CD4-positive, alpha-beta T cell (primary cell): ENCODE measurements around the gene DENND1A. TPM values are rescaled to one million over a fixed set of nuclear protein-coding genes. Genes with fewer than 3 reads are reported as not detected.

Experiments
- ATAC-seq: fragments of 200-7000 bp; cut with Tn5 transposase; one replicate; pipeline ENCODE4 v1.10.0; 2022; ENCODE audit warnings: mild to moderate bottlenecking; ENCODE audit not compliant: poor library complexity
- CTCF ChIA-PET: fragments of 350-600 bp; sonication (Branson Sonifier 250); formaldehyde crosslinking; loops from one replicate; lab custom pipeline; 2021; ENCODE audit warnings: antibody characterized with exemption, inconsistent platforms; lab: Charles Lee
- POLR2A ChIA-PET: fragments of 350-600 bp; sonication (Branson Sonifier 250); formaldehyde crosslinking; loops from one replicate; lab custom pipeline; 2021; ENCODE audit warnings: antibody characterized with exemption, inconsistent platforms; lab: Charles Lee
- DNase-seq, 14 experiments: peaks; one replicate each; pipeline ENCODE4 v3.0.0-alpha.2; 2013 to 2020; ENCODE audit warnings: mixed read lengths in 2 of 14
- H3K27ac ChIP-seq, 2 donors: one replicate each; pipeline versions ENCODE4 v1.5.1 to v1.7.0; 2013; ENCODE audit warnings: low read length in 2 of 2, low read depth in 1 of 2, mild to moderate bottlenecking in 1 of 2
- H3K27me3 ChIP-seq, 2 experiments: 1 replicate in 1 of 2; 2 replicates in 1 of 2; pipeline versions ENCODE4 v1.6.1 to v1.7.0; 2013; ENCODE audit warnings: low read length in 2 of 2, control low read depth in 1 of 2, mild to moderate bottlenecking in 1 of 2, moderate library complexity in 1 of 2; ENCODE audit not compliant: insufficient read depth in 2 of 2, control insufficient read depth in 1 of 2
- H3K36me3 ChIP-seq: one replicate; pipeline ENCODE4 v1.6.1; 2013; ENCODE audit warnings: low read length, control low read depth; ENCODE audit not compliant: insufficient read depth
- H3K4me1 ChIP-seq: one replicate; pipeline ENCODE4 v1.6.1; 2013; ENCODE audit warnings: low read length, control low read depth; ENCODE audit not compliant: insufficient read depth
- H3K4me3 ChIP-seq: one replicate; pipeline ENCODE4 v1.5.1; 2013; ENCODE audit warnings: mild to moderate bottlenecking, low read length, moderate library complexity
- H3K9me3 ChIP-seq, 2 experiments: 1 replicate in 1 of 2; 2 replicates in 1 of 2; pipeline versions ENCODE4 v1.6.1 to v1.7.0; 2013; ENCODE audit warnings: low read length in 2 of 2, mild to moderate bottlenecking in 2 of 2, control low read depth in 1 of 2, moderate library complexity in 1 of 2; ENCODE audit not compliant: control insufficient read depth in 1 of 2, insufficient read depth in 1 of 2
- H3K27ac Mint-ChIP-seq: one replicate; pipeline ENCODE4 v1.8.0; 2020; ENCODE audit warnings: mixed read lengths
- H3K27me3 Mint-ChIP-seq: one replicate; pipeline ENCODE4 v1.8.0; 2021; ENCODE audit warnings: mixed read lengths
- H3K36me3 Mint-ChIP-seq: one replicate; pipeline ENCODE4 v1.8.0; 2021; ENCODE audit warnings: low read depth, mixed read lengths
- H3K4me1 Mint-ChIP-seq: one replicate; pipeline ENCODE4 v1.8.0; 2021; ENCODE audit warnings: low read depth, mixed read lengths
- H3K4me3 Mint-ChIP-seq: one replicate; pipeline ENCODE4 v1.8.0; 2020; ENCODE audit warnings: mild to moderate bottlenecking, mixed read lengths
- H3K9me3 Mint-ChIP-seq: one replicate; pipeline ENCODE4 v1.8.0; 2020; ENCODE audit warnings: mixed read lengths
- CTCF ChIP-seq: fragments of 200-600 bp; IDR thresholded peaks from one replicate; pipeline ENCODE4 v1.8.0; 2022; ENCODE audit warnings: antibody characterized with exemption, mild to moderate bottlenecking
- intact Hi-C, 2 experiments: fragments of 100-400 bp; cut with DNase I in 1 of 2; cut with micrococcal nuclease in 1 of 2; formaldehyde crosslinking; loops; one replicate each; pipeline versions ENCODE4 v1.15.1 to v1.9.0; 2023 to 2025; cut with DNase I, micrococcal nuclease
- total RNA-seq, 174 experiments: library from RNA in 2 of 174; stranded (reverse) in 2 of 174; gene quantifications; one replicate each; pipeline ENCODE4 v1.2.3 and lab custom pipeline; 2021 to 2026

Gene DENND1A
- total RNA-seq, 2 experiments from 2014 or later = 20.0 to 20.6 TPM

- no peaks in the 10 kb centered on the region for H3K4me1 Mint-ChIP-seq
- Histone ChIP-seq H3K36me3 (no peaks in the 10 kb centered on the region), H3K4me1 (no peaks in the 10 kb centered on the region), H3K4me3 (no peak overlapping the region), H3K27me3 (no peaks in the 10 kb centered on the region), H3K9me3 (no peaks in the 10 kb centered on the region), H3K27ac (no peak overlapping the region)
- ChIA-PET CTCF (no interaction called here), POLR2A (no interaction called here)
- ATAC-seq (no peak), DNase-seq (no peak)
- H3K9me3 Mint-ChIP-seq = no peaks in the 10 kb centered on the region
- TF ChIP-seq CTCF = no peak
- no peak overlapping the region for H3K4me3 Mint-ChIP-seq
- H3K36me3 Mint-ChIP-seq = peaks cover 5% of the 10 kb centered on the region
- no peaks in the 10 kb centered on the region for H3K27me3 Mint-ChIP-seq
- H3K27ac Mint-ChIP-seq = no peak overlapping the region
- intact Hi-C loops = no loop called here
Measured at GRCh38 chr9:123513554-123513953, 416.4 kb downstream of the DENND1A start.

GRCh38 chr9:123511326-123512277, 418.3 kb downstream of the DENND1A start:
- ATAC-seq (no peak), DNase-seq (no peak)
- Mint-ChIP-seq H3K4me3 (no peak overlapping the region), H3K36me3 (peaks cover 5% of the 10 kb centered on the region), H3K27me3 (no peaks in the 10 kb centered on the region), H3K27ac (no peak overlapping the region), H3K9me3 (no peaks in the 10 kb centered on the region), H3K4me1 (no peaks in the 10 kb centered on the region)
- Histone ChIP-seq H3K4me3 (no peak overlapping the region), H3K36me3 (no peaks in the 10 kb centered on the region), H3K4me1 (no peaks in the 10 kb centered on the region), H3K27me3 (no peaks in the 10 kb centered on the region), H3K9me3 (no peaks in the 10 kb centered on the region), H3K27ac (no peak overlapping the region)
- POLR2A ChIA-PET = no interaction called here
- CTCF ChIA-PET = no interaction called here
- no peak for TF ChIP-seq CTCF
- intact Hi-C loops = no loop called here

GRCh38 chr9:123509646-123510045, 420.3 kb downstream of the DENND1A start:
- no peaks in the 10 kb centered on the region for H3K27me3 Mint-ChIP-seq
- no peak overlapping the region for H3K27ac Mint-ChIP-seq
- CTCF ChIA-PET = no interaction called here
- no peak overlapping the region for H3K4me3 ChIP-seq
- H3K4me1 ChIP-seq = no peaks in the 10 kb centered on the region
- H3K4me1 Mint-ChIP-seq = no peaks in the 10 kb centered on the region
- TF ChIP-seq CTCF = no peak
- intact Hi-C loops = no loop called here
- peaks cover 5% of the 10 kb centered on the region for H3K36me3 Mint-ChIP-seq
- no peak overlapping the region for H3K27ac ChIP-seq
- H3K9me3 ChIP-seq = no peaks in the 10 kb centered on the region
- DNase-seq (no peak), ATAC-seq (no peak)
- H3K9me3 Mint-ChIP-seq = no peaks in the 10 kb centered on the region
- H3K4me3 Mint-ChIP-seq = no peak overlapping the region
- H3K36me3 ChIP-seq = no peaks in the 10 kb centered on the region
- H3K27me3 ChIP-seq = no peaks in the 10 kb centered on the region
- POLR2A ChIA-PET = no interaction called here
